ENCODE measurements around the gene COL26A1.

Gene COL26A1

GRCh38 chr7:101357433-101357832, 5.2 kb upstream of the COL26A1 start:
- no peak for TF ChIP-seq CTCF (IDR thresholded peaks at IDR 0.05; ENCODE audit: control extremely low read depth, extremely low read depth, low read depth, missing control alignments)
- ChIA-PET POLR2A (no interaction called here), CTCF (no interaction called here)
- DNase-seq (ENCODE audit: extremely low spot score): no peak

- no peak for DNase-seq (ENCODE audit: extremely low spot score)
- ChIA-PET POLR2A (no interaction called here), CTCF (interaction anchor here (0.8 to 2.9 kb wide), 4 partner anchors 11 to 175 kb away, joined by 3 to 7 read pairs (median 6); no protein-coding TSS in a partner anchor)
- no peak for TF ChIP-seq CTCF (IDR thresholded peaks at IDR 0.05; ENCODE audit: control extremely low read depth, extremely low read depth, low read depth, missing control alignments)
Observed at GRCh38 chr7:101363196-101363733, 590 bp downstream of the COL26A1 start.

- POLR2A ChIA-PET: no interaction called here
- TF ChIP-seq CTCF (IDR thresholded peaks at IDR 0.05; ENCODE audit: control extremely low read depth, extremely low read depth, low read depth, missing control alignments): peak; percentile 79
- CTCF ChIA-PET: interaction anchor here (0.8 to 2.9 kb wide), 20 partner anchors 9 to 906 kb away, joined by 3 to 25 read pairs (median 4); no protein-coding TSS in a partner anchor
- DNase-seq (ENCODE audit: extremely low spot score): peak; percentile 87
Observed at GRCh38 chr7:101363734-101364374, 1.2 kb downstream of the COL26A1 start.

DNA sequence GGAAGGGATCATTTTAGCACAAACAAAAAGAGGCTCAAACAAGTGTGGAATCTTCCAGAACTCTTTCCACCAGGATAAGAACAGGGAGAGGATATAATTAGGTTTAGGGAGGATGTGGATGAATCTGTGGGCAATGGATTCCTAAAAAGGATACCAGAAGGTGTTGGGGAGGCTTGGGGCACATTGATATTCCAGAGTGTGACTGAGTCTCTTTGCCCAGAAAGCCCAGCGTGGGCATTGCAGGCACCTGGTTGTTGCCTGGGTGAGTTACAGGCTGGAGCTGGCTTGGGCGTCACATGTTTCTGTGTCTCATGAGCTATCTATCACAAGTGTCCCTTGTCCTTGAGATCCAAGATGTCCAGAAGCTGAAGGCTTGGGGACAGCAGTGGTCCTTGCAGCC, 3.3 kb downstream of the COL26A1 start:
- no peak for DNase-seq (ENCODE audit: extremely low spot score)
- ChIA-PET CTCF (interaction anchor here (1.3 to 1.6 kb wide), 3 partner anchors 11 to 46 kb away, joined by 4 to 5 read pairs (median 4); no protein-coding TSS in a partner anchor), POLR2A (no interaction called here)
- no peak for TF ChIP-seq CTCF (IDR thresholded peaks at IDR 0.05; ENCODE audit: control extremely low read depth, extremely low read depth, low read depth, missing control alignments)

- no peak for DNase-seq (ENCODE audit: extremely low spot score)
- ChIA-PET CTCF (interaction anchor here (1.8 to 3.6 kb wide), 2 partner anchors 44 to 73 kb away, joined by 5 to 16 read pairs; no protein-coding TSS in a partner anchor), POLR2A (no interaction called here)
- no peak for TF ChIP-seq CTCF (IDR thresholded peaks at IDR 0.05; ENCODE audit: control extremely low read depth, extremely low read depth, low read depth, missing control alignments)
Observed at GRCh38 chr7:101367676-101368075, 5.0 kb downstream of the COL26A1 start.

- TF ChIP-seq CTCF (IDR thresholded peaks at IDR 0.05; ENCODE audit: control extremely low read depth, extremely low read depth, low read depth, missing control alignments): no peak
- ChIA-PET CTCF (interaction anchor here (1.8 to 3.6 kb wide), 2 partner anchors 43 to 72 kb away, joined by 5 to 16 read pairs; no protein-coding TSS in a partner anchor), POLR2A (no interaction called here)
- no peak for DNase-seq (ENCODE audit: extremely low spot score)
Observed at GRCh38 chr7:101368422-101369165, 5.9 kb downstream of the COL26A1 start.

Data from GM10248 (cell line).